ENCODE data around the gene CCNB3. TPM values are rescaled to one million over a fixed set of nuclear protein-coding genes. Genes with fewer than 3 reads are reported as not detected.

Gene CCNB3
- total RNA-seq, 1 donor from 2014 or later: 0.53 TPM

- H3K9me3 ChIP-seq: no peaks in the 10 kb centered on the region
- H3K4me1 ChIP-seq: no peaks in the 10 kb centered on the region
- H3K36me3 ChIP-seq: no peaks in the 10 kb centered on the region
- no peak overlapping the region for H3K4me3 ChIP-seq
- H3K27me3 ChIP-seq: no peaks in the 10 kb centered on the region
- intact Hi-C loops (cut with DNase I): no loop called here
- H3K27ac ChIP-seq: no peak overlapping the region
- DNase-seq (ENCODE audit: low spot score in 2 of 2): no peak
- no peak for TF ChIP-seq CTCF (IDR thresholded peaks at IDR 0.05)
Observed at GRCh38 chrX:50372966-50373365, 168.4 kb downstream of the CCNB3 start.

DNA sequence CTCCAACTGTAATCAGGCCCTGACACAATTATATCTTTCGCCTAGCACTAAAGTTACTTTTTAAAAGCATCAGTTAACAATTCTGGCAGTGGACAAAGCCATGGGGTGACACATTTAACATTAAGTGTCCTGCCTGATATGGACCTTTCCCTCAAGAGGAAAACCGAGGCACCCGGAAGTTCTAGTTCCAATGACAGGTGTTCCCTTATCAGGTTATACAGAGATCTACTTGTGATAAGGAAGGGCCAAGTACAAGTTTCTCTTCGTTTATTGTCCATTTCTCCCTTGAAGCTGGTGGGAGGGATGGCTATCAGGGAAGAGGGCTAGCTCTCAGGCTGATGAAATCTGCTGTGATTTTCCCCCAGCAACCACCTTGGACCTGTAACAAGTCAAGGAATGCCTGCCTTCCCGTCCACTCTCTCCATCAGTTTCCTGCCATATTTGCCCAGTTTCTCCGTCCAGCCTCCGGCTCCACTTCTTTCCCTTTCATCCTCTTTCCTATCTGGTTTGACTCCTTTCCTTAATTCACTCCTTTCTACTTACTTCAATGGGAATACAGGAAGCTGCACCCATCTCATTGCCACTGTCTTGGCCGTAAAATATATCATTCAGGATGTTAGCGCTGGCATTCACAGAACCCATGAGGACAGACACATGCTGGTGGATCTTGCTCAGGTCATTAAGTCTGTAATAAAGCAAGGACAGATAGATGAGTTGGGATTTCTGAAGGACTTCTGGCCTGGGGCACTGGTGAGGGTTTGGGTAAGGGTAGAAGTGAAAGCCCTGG, 171.1 kb downstream of the CCNB3 start:
- intact Hi-C loops (cut with DNase I): no loop called here
- DNase-seq (ENCODE audit: low spot score in 2 of 2): no peak
- Histone ChIP-seq H3K36me3 (no peaks in the 10 kb centered on the region), H3K4me3 (no peak overlapping the region), H3K27me3 (no peaks in the 10 kb centered on the region), H3K9me3 (no peaks in the 10 kb centered on the region), H3K4me1 (no peaks in the 10 kb centered on the region), H3K27ac (no peak overlapping the region)
- TF ChIP-seq CTCF (IDR thresholded peaks at IDR 0.05): no peak

- Histone ChIP-seq H3K4me1 (no peaks in the 10 kb centered on the region), H3K4me3 (no peak overlapping the region), H3K27me3 (no peaks in the 10 kb centered on the region), H3K27ac (no peak overlapping the region), H3K36me3 (no peaks in the 10 kb centered on the region), H3K9me3 (no peaks in the 10 kb centered on the region)
- TF ChIP-seq CTCF (IDR thresholded peaks at IDR 0.05): no peak
- DNase-seq (ENCODE audit: low spot score in 2 of 2): no peak
- intact Hi-C loops (cut with DNase I): no loop called here
Observed at GRCh38 chrX:50381729-50382415, 177.3 kb downstream of the CCNB3 start.

- H3K9me3 ChIP-seq: no peaks in the 10 kb centered on the region
- DNase-seq (ENCODE audit: low spot score in 2 of 2): no peak
- no peaks in the 10 kb centered on the region for H3K4me1 ChIP-seq
- H3K4me3 ChIP-seq: no peak overlapping the region
- intact Hi-C loops (cut with DNase I): no loop called here
- no peak overlapping the region for H3K27ac ChIP-seq
- no peaks in the 10 kb centered on the region for H3K36me3 ChIP-seq
- H3K27me3 ChIP-seq: no peaks in the 10 kb centered on the region
- TF ChIP-seq CTCF (IDR thresholded peaks at IDR 0.05): no peak
Observed at GRCh38 chrX:50386520-50386919, 182.0 kb downstream of the CCNB3 start.

DNA sequence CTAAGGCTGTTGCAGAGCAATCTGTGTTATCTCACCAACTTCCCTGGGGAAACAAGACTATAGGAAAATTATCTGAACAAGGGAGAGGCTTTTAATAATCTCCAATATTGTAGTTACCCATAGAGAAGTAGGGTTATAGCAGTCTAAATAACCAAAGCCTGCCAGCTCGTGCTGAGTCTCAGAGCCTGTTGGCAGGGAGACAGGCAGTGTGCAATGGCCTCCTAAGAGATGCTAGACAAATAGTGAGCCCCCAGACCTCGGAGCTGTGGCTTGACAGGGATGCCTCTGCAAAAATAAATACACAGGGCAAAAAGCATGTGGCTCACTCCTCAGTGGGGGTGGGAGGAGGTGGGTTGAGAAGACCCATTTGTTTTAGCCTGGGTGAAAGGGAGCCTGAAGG, 189.3 kb downstream of the CCNB3 start:
- H3K27me3 ChIP-seq: no peaks in the 10 kb centered on the region
- no peaks in the 10 kb centered on the region for H3K4me1 ChIP-seq
- DNase-seq (ENCODE audit: low spot score in 2 of 2): no peak
- no peaks in the 10 kb centered on the region for H3K36me3 ChIP-seq
- no peak for TF ChIP-seq CTCF (IDR thresholded peaks at IDR 0.05)
- intact Hi-C loops (cut with DNase I): no loop called here
- H3K9me3 ChIP-seq: no peaks in the 10 kb centered on the region
- H3K4me3 ChIP-seq: no peak overlapping the region
- no peak overlapping the region for H3K27ac ChIP-seq

Other genes starting within 250 kb of the CCNB3 start
- gene AKAP4, start 3.8 kb upstream of the CCNB3 start, total RNA-seq: not detected

All from ascending aorta (tissue), 2 donors.